Stimulated activated CD4-positive, alpha-beta T cell treated with anti-CD3 and anti-CD28 coated beads, Interleukin-2, amount 100 ng/mL, for 24 hours (primary cell): ENCODE results near the gene DMRT2.

ENCODE experiments used
- DNase-seq, 2 donors: peaks; one replicate each; pipeline ENCODE4 v3.0.0-alpha.2; 2020

The DMRT2 gene

DNA sequence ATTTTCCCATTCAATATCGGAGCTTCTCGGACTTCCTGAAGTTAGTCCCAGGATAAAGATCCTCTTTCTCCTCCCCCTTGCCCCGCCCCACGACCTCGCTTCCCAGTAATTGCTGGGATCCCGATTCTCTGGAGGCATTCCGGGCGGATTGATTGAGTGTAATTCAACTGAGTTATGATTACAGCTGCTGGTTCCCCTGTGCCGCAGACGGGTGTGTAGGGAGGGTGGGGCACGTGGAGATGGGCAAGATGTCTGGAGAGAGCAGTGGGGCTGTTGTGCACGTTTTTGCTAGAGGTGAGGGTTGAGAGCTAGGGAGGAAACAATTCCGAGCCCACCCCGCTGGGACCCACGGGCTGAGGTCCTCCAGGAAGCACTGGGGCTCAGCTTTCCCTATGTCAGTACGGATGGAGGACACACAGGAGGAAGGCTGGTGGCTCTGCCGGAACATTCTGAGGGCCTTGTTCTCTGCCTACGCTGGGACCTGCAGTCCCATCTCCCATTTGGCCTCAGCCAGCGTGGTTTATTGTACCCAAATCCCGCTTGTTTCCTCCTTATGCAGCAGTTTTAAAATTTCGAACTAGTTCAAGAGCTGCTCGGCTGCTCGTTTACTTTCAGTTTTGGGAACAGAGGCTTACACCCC lies 2.4 kb upstream of the DMRT2 start:
- peak in 1 of 2 donors; percentile 20 for DNase-seq

DNA sequence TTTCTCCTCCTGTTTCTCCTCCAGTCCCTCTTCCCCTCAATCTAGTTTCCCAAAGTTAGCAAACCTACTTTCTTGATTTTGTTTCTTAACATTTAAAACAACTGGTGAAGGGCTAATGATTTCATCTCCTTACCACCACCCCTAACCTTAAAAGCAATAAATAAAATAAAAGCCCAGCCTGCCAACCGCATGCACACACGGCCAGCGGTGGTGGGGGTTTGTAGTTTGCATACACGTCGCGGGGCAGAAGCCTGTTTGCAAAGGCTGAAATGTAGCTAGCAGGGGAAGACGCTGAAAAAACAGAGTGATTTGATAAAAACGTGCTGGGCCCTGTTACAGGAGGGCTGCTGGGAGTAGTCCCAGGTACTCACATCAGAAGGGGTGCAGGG lies 1.9 kb upstream of the DMRT2 start:
- peak in 1 of 2 donors; percentile 10 for DNase-seq

DNA sequence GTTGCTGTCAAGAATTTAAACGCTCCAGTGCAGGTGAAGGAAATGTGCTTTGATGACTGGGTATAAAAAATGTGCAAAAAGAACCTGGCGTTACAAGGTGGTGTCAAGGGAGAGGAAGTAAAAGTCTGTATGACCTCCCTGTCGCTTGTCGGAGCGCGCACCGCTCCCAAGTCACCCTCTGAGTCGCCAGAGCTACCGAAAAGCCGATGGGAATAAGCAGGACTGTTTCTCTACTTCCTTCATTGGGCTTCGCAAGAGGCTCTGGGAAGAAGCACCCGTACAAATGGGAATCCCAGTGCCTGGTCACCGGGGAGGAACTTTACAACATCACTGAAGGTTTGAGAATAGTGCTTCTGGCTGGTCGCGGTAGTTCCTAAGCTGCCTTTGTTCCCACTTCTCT lies 1.3 kb upstream of the DMRT2 start:
- DNase-seq = no peak

GRCh38 chr9:1049641-1050040 lies 516 bp upstream of the DMRT2 start:
- no peak for DNase-seq

DNA sequence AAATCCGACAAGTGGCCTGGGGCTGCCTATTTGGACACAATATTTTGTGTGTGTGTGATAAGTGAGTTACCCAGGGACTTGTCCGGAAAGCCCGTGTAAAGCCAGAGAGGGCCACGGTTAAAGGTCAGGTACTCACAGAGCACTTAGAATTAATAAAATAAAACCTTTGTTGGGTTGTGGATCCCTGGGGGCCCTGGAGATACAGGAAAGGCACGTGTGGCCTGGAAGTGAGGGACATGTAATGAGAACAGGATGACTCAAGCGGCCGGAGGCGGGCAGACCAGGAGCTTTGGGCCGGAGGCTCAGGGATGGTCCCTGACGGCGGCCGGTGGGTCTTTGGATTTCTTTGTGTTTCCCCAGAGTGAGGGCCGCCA lies 1.0 kb downstream of the DMRT2 start:
- no peak for DNase-seq

GRCh38 chr9:1051584-1052275 lies 1.6 kb downstream of the DMRT2 start:
- DNase-seq = peak in 1 of 2 donors; percentile 58

GRCh38 chr9:1052365-1053281 lies 2.5 kb downstream of the DMRT2 start:
- peak in 1 of 2 donors; percentile 14 for DNase-seq

- no peak for DNase-seq
Measured at GRCh38 chr9:1053282-1053621, 3.1 kb downstream of the DMRT2 start.

GRCh38 chr9:1053986-1054425 lies 3.8 kb downstream of the DMRT2 start:
- no peak for DNase-seq

DNA sequence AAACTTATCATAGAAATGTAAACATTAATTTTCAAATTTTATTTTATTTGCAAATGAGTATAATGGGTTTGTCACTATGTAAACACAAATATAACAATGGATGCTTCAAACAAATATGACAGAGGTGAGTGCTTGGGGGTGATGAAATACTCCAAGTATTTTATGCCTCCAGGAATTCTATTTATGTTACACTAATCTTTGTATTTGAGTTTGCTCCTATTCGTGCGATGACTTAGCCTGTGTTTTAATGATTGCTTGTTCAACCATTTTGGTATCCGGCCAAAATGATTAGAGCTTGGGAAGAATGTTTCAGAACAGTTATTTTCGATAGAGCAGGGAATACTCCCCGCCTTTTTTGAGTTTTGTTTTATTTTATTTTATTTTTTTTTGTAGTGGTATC lies 5.0 kb downstream of the DMRT2 start:
- DNase-seq = no peak

DNA sequence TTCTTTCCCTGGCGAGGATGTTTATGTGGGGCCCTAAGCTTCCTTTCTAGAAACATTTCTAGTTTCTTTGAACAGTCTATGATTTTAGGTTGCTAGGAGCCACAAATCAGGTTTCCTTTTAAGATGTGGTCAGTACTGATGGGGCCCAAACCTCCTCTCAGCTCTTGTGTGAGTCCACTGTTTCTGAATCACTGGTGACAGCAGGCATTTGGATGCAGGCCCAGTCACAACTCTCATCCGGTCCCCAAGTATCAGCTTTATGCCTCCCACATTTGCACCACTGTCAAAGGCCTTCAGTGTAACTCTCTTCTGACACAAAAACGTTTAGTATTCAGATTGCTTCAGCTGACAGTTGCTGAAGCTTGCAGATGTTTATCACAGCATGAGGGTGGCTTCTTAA lies 7.8 kb downstream of the DMRT2 start:
- DNase-seq = no peak

GRCh38 chr9:1058826-1059487 lies 8.8 kb downstream of the DMRT2 start:
- no peak for DNase-seq

- no peak for DNase-seq
Measured at GRCh38 chr9:1065130-1065529, 15.0 kb downstream of the DMRT2 start.

DNA sequence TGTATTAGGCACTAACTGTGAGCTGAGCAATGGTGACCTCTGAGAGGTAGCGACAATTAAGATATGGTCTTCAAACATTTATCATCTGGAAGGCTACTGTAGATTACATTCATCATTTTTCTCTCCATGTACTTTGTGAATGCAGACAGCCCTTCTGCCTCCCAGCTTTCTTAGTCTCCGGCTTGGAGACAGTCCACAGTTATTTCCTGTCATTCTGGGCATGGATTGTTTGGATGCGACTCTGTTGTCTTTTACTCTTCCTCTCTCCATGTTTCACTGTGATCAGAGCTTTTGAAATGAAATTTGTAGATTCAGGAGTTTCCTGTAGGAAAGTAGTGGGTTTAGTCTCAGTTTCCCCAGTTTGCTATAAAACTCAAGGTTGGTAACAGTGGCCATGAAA lies 20.5 kb downstream of the DMRT2 start:
- no peak for DNase-seq

DNA sequence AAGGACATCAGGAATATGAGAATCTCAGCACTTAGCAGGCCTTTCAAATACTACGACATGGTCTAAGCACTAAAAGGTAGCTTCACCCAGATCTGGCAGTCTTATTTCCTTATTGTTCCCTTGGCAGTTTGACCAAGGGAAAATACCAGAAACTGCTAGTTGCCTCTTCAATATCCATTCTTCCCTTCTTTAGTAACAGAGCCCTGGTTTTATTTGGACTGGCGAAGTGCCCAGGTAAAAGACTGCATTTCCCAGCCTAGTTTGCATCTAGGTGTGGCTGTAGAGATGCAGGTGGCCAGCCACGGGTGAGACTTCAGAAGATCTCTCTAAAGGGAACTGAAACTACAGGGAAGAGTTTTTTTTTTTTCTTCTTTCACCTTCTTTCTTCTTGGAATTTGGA lies 21.6 kb downstream of the DMRT2 start:
- no peak for DNase-seq

GRCh38 chr9:1073497-1073896 lies 23.3 kb downstream of the DMRT2 start:
- DNase-seq = no peak

GRCh38 chr9:1077616-1078015 lies 27.5 kb downstream of the DMRT2 start:
- no peak for DNase-seq

- no peak for DNase-seq
Measured at GRCh38 chr9:1083325-1083913, 33.3 kb downstream of the DMRT2 start.

- DNase-seq = no peak
Measured at GRCh38 chr9:1085086-1085485, 34.9 kb downstream of the DMRT2 start.

- no peak for DNase-seq
Measured at GRCh38 chr9:1086517-1086916, 36.4 kb downstream of the DMRT2 start.

DNA sequence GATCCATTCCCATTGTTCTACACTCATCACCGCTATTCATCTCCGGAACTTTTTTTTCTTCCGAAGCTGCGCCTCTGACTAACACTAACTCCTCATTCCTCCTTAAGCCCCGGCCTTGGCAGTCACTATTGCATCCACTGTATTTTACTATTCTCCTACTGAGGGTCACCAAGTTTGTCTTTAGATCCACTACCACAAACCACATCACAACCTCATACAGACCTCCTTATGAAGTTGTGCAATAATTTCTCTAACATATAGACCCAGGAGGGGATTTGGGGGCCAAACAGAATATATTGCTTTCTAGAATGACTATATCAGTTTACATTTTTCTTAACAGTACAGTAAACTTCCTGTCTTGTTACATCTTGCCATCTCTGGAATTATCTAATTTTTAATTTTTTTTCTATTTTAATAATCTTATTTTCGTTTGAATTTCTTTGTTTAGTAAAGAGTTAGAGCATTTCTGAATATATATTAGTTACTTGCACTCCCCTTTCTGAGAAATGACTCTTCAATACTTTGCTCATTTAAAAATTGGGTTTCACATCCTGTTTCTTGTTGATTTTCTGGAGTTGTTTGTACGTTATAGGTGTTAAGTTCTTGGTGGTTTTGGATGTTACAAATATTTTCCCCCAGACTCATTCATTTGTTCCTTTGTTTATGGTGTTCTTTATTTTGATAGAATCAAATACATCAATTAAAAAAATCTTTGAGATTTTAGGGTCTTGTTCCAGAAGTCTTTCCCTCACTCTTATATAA lies 37.1 kb downstream of the DMRT2 start:
- no peak for DNase-seq

GRCh38 chr9:1094749-1095148 lies 44.6 kb downstream of the DMRT2 start:
- DNase-seq = no peak
